Hematopoietic multipotent progenitor cell treated with erythropoietin and hydrocortisone succinate and interleukin-3 and kit ligand, for 8 days (in vitro differentiated cells): Measurements from ENCODE around the gene BTAF1.
A peak's percentile ranks its signal among the peaks of the same experiment; 100 is the strongest.
"Not testable (repeated sequence)": the region's sequence is repeated elsewhere in the genome, so short reads cannot be mapped to it uniquely, and the experiment has no call there.

ENCODE experiments used
- DNase-seq: peaks from one replicate; pipeline ENCODE4 v3.0.0-alpha.2; 2015

BTAF1 gene

DNA sequence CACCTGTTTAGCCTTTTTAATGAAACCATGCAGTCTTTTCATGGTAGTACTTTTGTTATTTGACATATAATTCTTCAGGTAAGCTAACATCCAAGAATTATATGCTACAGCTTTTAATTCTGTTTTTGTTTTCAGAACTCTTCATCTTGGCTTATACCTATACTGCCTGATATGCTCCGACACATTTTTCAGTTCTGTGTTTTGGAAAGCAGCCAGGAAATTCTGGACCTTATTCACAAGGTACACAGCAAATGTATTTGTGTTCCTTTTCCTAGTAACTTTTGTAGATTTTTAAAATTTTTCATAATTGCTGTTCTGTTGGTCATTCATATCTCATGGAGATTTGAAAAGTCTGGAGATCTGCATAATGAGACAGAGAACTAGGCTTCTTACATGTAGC lies 56.7 kb downstream of the BTAF1 start:
- no peak for DNase-seq

DNA sequence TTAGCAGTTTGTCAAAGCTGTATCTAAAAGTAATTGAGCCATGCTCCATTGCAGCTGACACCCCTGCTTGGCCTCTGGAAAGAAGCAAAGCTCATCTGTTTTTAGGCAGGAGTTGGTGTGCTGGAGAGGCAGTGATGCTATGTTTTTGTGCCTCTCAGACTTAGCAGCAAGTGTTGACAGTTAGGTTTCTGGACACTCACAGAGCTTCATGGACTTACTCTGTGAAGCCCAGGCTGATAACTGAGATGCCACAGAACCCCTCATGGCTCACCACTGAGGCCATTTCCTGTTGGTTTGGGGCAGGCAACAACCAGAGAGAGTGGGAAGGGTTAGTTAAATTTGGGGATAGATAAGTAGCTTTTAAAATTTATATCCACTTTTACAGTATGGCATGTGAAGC lies 59.8 kb downstream of the BTAF1 start:
- DNase-seq = peak; percentile 17

DNA sequence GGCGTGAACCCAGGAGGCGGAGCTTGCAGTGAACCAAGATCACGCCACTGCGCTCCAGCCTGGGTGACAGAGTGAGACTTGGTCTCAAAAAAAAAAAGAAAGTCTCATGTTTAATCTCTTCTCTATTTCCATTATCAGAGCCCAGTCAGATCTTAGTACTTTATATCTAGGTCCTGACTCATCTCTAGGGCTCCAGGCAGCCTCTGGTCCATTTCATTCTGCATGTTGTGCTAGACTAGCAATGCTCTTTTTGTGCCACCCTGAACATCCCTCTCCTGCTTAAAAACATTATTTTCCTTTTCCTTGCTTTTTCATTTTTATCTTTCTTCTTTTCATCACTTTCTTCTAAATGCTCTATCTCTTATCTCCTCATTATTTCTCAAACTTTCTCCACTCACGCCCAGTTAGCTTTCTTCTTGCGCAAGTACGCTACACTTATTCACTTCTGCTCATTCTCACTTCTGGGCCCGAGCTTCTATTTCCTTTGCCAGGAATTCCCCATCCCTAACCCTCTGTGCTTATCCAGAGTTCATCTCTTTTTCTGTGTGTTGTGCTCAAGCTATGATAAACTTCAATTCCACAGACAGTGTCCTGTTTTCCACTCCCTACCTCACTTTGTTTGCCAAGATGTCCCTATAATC lies 63.9 kb downstream of the BTAF1 start:
- DNase-seq = no peak

DNA sequence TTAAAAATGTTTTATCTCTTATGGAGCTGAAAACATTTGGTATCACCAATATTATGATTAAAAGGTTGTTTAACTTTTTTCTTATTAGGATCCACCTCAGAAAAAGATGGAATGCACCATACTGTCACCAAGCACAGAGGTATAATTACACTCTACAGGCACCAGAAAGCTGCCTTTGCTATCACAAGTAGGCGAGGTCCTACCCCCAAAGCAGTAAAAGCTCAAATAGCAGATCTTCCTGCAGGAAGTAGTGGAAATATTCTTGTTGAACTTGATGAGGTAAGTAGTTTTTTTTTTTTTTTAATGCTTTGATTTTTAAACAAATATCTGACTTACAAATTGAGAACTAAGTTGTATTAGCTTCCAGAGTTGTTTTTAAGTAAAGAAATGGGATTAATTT lies 68.5 kb downstream of the BTAF1 start:
- no peak for DNase-seq

DNA sequence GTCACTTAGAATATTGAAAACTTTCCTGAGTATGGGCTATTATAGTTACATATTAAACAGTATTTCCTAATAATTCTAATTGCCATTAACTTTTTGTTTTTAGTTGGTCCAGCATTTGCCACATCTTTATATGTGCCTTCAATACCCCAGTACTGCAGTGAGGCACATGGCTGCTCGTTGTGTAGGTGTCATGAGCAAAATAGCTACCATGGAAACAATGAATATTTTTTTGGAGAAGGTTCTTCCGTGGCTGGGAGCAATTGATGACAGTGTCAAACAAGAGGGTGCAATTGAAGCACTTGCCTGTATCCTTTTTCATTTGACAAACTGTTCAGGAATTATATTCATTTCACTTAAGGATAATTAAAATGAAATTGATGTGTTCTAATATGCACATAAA lies 72.7 kb downstream of the BTAF1 start:
- DNase-seq = no peak

DNA sequence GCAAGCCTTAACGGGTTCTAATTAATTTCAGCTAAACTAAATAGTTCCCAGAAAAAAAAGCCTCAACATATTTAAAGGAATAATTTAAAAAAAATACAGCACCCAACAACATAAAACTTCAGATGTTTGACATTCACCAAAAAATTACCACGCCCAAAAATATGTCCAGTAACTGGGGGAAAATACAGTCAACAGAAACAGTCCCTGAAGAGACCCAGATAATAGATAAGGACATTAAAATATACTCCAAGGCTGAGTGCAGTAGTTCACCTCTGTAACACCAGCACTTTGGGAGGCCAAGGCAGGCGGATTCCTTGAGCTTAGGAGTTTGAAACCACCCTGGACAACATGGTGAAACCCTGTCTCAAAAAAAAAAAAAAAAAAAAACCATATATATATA lies 78.0 kb downstream of the BTAF1 start:
- DNase-seq = peak; percentile 51

DNA sequence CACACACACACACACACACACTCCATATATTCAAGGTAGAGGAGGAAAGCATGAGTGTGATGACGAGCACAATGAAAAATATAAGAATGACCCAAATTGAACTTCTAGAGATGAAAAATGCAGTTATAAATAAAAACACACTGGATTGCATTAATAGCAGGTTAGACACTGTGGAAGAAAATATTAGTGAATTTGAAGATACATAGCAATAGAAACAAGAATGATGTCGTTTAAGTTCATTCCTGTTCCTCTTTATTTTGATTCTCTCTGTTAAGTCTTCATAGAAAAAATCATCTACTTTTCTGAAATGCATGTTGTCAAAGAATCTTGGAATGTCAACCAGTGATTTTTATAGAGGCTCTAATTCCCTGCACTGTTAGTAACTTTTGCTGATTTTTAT lies 78.4 kb downstream of the BTAF1 start:
- no peak for DNase-seq

DNA sequence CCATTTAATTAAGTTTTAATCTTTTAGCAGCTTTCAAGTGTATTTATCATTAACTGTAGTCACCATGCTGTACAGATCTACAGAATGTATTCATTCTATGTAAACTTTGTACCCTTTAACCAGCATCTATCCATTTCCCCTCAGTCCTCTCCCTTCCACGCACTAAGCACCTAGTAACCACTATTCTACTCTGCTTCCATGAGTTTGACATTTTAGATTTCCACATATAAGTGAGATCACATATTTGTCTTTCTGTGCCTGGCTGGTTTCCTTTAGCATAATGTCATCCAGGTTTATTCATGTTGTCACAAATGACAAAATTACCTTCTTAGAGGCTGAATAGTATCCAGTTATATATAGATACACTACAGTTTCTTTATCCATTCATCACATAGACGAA lies 79.7 kb downstream of the BTAF1 start:
- no peak for DNase-seq

DNA sequence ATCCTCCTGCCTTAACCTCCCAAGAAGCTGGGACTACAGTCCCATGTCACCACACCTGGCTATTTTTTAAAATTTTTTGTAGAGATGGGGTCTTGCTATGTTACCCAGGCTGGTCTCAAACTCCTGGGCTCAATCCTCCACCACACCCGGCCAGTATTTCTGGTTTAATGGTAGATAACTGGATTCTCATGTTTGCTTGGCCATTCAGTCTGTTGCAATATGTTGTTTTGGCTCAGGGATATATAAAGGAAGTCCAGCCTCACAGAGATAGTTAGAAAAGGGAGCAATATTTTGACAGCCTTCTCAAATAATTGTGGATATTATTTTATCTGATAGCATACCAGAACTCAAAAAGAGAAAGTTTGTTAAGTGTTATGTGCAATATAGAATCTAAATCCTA lies 82.4 kb downstream of the BTAF1 start:
- no peak for DNase-seq

DNA sequence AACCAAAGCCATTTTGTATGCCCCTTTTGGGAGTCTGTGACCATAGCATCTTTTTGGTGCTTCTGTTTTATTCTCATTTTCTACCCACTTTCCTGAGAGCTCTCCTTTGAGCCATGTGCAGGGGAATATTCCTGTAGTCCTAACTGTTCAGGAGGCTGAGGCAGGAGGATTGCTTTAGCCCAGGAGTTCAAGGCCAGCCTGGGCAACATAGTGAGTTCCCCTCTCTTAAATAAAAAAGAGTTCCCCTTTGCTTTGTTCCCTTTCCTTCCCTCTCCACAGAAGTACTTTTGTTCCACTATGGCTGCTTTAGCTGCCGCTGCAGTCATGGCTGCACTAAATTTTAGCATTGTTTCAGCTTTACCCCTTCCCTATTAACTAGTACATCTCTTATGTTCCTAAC lies 85.9 kb downstream of the BTAF1 start:
- no peak for DNase-seq

DNA sequence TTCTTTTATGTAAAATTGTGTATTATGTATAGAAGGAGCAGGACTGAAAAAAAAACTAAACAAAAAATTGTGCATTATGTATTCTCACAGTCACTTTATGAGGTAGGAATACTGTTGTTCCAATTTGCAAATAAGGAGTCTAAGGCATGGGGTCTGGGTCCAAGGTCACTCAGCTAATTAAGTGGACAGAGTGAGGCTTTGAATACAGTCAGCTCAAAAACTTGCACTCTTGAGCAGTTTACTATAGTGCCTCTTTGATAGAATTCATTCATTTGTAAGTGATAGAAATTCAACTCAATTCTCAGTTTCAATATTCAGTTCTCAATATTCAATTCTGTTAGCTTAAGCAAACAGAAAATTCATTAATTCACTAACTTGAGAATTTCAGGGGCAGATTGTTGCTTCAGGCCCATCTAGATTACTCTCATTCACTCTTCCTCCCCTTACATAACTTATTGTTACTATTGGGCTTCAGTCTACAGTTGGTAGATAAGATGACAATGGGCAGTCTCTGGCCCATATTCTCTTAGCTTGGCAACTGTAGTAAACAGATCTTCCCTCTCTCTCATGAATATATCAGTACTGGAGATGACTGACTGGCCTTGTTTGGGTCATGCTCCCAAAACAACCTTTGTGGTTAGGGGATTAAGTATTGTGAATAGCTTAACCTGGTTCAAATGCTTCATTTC lies 86.6 kb downstream of the BTAF1 start:
- no peak for DNase-seq

DNA sequence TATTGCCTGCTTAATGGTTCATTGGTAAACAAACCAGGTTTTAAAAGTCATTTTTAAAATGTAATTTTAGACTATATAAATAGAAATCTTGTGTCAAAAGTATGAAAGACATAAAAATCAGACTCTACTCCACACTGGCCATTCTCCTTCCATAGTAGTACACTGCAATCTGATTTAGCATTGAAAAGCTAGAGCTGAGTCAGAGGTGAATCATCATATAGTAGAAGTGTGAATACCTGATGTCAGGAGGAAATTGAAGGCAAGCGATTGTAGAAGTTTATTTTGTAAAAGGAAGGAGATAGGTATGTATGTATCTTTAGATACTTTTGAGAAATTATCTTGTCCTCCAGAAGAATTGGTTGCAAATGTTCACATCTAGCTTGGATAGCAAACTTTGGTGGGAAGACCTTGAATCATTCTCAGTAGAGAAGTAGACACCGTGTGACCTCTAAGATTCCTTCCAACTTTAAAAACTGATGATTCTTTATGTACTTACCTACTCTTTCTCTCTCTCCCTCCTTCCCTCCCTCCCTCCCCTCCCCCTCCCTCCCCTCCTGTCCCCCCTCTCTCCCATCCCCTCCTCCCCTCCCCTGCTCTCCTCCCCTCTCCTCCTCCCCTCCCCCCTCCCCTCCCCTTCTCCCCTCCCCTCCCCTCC lies 88.1 kb downstream of the BTAF1 start:
- DNase-seq = peak; percentile 42

DNA sequence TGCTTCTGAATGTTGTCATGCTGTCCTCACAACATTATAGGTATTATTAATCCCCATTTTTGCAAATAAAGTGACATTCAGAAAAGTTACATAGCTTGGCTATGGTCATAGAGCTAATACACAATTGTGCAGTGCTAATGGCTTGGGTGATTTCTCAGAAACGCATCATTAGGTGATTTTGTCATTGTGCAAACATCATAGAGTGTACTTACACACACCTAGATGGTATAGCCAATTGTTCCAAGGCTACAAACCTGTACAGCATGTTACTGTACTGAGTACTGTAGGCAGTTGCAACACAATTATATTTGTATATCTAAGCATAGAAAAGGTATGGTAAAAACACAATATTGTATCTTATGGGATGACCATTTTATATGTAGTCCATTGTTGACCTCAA lies 91.0 kb downstream of the BTAF1 start:
- DNase-seq = no peak

DNA sequence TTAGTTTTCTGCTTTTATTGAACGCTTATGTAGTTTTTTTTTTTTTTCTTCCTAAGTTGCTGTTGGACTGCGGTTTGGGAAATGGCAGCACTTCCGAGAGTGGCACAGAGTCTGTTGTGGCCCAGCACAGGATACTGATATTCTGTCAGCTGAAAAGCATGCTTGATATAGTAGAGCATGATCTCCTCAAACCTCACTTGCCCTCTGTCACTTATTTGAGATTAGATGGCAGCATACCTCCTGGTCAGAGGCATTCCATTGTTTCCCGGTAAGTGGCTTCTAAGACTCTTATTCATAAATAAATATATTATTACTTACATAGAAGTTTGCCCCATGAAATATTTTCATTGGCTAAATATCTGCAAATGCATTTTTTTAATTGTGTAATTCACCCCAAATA lies 101.1 kb downstream of the BTAF1 start:
- DNase-seq = no peak

DNA sequence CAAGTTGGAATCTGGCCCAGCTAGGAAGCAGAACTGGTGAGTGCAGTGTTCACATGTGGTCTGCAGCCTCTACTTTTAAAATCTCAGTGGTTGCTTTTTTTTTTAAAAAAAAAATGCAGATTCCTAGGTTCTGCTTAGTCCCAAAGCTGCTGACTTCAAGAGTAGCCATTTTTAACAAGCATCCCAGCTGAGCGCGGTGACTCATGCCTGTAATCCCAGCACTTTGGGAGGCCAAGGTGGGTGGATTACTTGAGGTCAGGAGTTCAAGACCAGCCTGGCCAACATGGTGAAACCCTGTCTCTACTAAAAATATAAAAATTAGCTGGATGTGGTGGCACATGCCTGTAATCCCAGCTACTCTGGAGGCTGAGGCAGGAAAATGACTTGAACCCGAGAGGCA lies 101.8 kb downstream of the BTAF1 start:
- not testable (repeated sequence) for DNase-seq

DNA sequence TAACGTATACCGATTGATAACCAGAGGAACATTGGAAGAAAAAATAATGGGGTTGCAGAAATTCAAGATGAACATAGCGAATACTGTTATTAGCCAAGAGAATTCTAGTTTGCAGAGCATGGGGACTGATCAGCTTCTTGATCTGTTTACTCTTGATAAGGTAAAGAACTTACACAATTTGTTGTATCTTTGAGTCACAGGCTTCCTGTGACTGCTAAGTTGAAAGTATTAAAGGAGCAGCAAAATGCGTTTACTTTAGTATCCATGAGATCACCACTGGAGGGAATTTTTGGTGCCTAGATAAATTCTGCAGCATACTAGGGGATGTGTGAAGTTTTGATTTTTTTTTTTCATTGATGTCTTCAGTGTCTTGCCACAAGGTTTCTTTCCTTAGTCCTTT lies 103.6 kb downstream of the BTAF1 start:
- peak; percentile 94 for DNase-seq

DNA sequence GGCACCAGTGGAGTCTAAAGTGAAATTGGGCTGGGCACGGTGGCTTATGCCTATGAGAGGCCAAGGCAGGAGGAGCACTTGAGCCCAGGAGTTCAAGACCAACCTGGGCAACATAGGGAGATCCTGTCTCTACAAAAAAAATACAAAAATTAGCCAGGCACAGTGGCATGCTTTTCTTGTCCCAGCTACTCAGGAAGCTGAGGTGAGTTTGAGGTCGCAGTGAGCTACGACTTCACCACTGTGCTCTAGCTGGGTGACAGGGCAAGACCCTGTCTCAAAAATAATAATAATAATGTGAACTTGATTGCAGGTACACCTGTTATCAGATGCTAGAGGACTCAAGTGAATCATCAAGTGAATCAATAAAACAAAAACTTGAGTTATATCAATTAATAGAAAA lies 108.0 kb downstream of the BTAF1 start:
- DNase-seq = no peak

DNA sequence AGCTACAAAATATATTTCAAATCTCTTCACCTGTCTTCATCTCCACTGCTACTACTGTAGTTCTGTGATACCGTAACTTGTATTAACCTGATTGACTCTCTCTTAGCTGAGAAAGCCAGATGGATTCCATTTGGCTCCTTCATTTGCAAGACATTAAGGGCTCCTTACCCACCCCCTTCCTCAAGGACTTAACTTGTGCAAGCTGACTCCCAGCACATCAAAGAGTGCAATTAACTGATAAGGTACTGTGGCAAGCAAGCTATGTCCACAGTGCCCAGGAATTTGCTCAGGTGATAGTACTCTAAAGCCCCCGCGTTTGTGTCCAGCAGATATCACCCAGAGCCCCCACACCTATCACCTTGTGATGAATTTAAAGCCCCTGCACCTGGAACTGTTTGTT lies 109.5 kb downstream of the BTAF1 start:
- peak; percentile 25 for DNase-seq

DNA sequence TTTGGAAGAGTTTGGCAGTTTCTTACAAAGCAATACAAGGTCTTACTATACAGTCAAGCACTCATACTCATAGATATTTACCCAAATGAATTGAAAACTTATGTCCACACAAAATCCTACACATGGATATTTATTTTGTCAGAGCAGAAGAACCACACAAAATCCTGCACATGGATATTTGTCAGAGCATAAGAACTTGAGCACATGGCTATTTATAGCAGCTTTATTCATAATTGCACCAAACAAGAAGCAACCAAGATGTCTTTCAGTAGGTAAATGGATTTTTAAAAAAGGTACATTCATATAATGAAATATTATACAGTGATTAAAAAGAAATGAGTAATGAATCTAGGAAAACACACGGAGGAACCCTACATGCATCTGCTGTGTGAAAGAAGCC lies 115.4 kb downstream of the BTAF1 start:
- no peak for DNase-seq

DNA sequence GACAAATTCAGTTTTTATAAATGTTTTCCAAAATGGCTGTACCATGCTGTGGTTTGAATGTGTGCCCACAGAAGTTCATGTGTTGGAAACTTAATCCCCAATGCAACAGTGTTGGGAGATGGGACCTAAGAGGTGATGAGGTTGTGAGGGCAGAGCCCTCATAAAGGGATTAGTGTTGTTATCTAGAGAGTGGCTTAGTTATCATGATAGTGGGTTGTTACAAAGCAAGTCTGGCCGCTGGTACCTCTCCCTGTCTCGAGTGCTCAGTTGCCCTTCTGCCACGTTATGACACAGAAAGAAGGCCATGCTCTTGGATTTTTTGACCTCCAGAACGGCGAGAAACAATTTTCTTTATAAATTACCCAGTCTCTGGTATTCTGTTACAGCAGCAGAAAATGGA lies 119.0 kb downstream of the BTAF1 start:
- no peak for DNase-seq

DNA sequence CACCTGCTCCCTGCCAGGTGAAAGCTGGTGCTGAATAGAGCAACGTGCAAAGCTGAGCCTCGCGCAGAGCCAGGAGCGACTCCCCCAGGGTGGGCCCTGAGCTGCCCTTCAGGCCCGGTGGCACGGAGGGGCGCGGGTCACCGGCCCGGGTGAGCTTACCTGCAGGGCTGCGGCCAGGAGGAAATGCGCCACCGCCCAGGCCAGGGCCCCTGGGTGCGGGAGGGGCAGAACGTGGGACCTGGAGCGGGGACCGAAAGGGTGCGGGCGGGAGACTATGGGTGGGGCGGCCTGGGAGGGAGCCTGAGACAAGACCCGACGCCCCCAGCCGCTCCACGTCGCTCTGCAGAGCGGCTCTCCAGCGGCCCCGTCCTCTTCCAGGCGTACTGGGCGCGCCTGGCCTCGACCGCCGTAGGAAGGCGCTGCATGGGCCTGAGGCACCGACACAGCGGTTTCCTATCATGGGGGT lies 122.1 kb downstream of the BTAF1 start:
- DNase-seq = no peak

DNA sequence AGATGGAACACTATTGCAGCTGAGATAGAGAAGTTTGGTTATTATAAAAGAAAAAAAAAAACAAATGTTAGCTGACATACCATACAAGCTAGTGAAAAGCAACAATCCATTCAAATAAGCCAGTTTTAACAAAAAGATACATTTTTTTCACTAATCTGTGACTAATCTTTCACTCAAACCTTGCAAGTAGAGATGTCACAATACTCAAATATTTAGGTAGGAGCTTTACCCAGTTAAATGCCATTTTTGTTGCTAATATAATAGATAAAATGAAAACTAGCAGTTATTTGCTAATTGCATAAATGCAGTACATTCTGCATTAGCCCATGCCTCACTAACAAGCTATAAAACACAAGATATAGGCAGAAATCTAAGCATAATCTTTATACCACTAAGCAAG lies 123.6 kb downstream of the BTAF1 start:
- no peak for DNase-seq

DNA sequence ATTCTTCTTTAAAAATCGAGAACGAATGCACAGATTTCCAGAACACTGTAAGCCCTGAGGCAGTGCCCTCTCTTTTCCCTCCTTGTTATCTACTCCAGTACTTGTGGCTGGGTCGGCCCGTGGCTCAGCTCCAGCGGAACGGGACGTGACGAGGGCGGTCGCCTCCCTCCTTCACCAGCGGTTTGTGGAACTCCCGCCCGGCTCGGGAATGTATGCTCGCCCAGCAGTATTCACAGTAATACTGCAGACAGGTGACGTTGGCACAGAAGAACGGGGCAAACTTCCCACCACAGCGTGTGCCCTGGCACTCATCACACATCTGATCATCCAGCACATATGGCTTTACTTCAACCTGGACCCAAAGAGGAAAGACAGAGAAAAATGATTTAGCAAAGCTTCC lies 128.5 kb downstream of the BTAF1 start:
- no peak for DNase-seq

DNA sequence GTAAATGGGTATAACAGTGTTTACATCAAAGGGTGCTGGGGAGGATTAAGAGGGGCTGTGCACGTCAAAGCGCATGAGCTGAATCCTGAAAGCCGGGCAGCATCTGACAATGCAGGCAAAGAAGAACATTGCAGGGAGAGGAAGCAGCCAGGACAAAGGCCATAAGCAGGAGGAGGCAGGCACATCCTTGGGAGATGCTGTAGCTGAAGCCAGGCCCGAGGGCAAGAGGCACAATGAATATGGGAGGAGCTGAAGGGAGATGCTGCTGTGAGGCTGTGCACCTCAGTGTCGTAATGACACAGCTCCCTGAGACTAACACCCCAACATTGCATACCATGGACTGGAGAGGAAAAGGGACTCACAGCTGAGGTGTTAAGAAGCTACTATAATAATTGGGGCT lies 129.2 kb downstream of the BTAF1 start:
- no peak for DNase-seq

DNA sequence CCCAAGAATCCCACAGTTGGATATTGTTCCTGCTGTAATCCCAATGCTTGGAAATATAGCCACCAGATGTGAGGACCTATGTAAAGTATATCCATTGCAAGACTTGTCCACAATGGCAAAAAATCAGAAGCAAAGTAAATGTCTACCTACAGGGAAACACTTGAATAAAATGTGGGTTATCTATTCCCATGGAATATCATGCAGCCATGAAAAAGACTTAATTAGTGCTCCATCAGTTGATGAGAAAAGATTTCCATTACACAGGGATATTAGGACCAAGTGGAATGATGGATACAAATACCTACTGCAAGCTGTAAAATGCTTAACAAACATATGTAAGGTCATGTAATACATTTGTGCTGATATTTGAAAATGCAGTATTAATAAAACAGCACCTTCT lies 131.2 kb downstream of the BTAF1 start:
- DNase-seq = no peak
